Endodermal cell (in vitro differentiated cells): ENCODE results near the gene DENND5A. TPM values are rescaled to one million over a fixed set of nuclear protein-coding genes. Genes with fewer than 3 reads are reported as not detected.

Experiments used
- DNase-seq: peaks from one replicate; pipeline ENCODE4 v3.0.0-alpha.2; 2017
- H3K27ac ChIP-seq: 2 replicates; pipeline ENCODE4 v1.5.1; 2013; ENCODE audit warnings: mild to moderate bottlenecking, low read depth, low read length, moderate library complexity
- H3K27me3 ChIP-seq: 2 replicates; pipeline ENCODE4 v1.6.1; 2013; ENCODE audit warnings: mild to moderate bottlenecking, low read length, moderate library complexity; ENCODE audit not compliant: insufficient read depth, control insufficient read depth, poor library complexity, severe bottlenecking
- H3K36me3 ChIP-seq: 2 replicates; pipeline ENCODE4 v1.7.0; 2013; ENCODE audit warnings: mild to moderate bottlenecking, low read length, moderate library complexity; ENCODE audit not compliant: control insufficient read depth, insufficient read depth
- H3K4me1 ChIP-seq: one replicate; pipeline ENCODE4 v1.7.0; 2013; ENCODE audit warnings: low read length; ENCODE audit not compliant: control insufficient read depth, insufficient read depth
- H3K4me3 ChIP-seq: 2 replicates; pipeline ENCODE4 v1.5.1; 2013; ENCODE audit warnings: mild to moderate bottlenecking, low read length, moderate library complexity
- H3K9ac ChIP-seq: 2 replicates; pipeline ENCODE4 v1.6.1; 2013; ENCODE audit warnings: mild to moderate bottlenecking, low read length, moderate library complexity; ENCODE audit not compliant: poor library complexity, severe bottlenecking; ENCODE audit errors: extremely low read depth
- H3K9me3 ChIP-seq: 2 replicates; pipeline ENCODE4 v1.6.1; 2013; ENCODE audit warnings: mild to moderate bottlenecking, low read length, moderate library complexity; ENCODE audit not compliant: control insufficient read depth
- H3K27ac Mint-ChIP-seq: 2 replicates; pipeline ENCODE4 v1.8.0; 2020; ENCODE audit warnings: mixed read lengths
- H3K27me3 Mint-ChIP-seq: 2 replicates; pipeline ENCODE4 v1.8.0; 2021; ENCODE audit warnings: mild to moderate bottlenecking, mixed read lengths; ENCODE audit not compliant: insufficient read depth
- H3K36me3 Mint-ChIP-seq: 2 replicates; pipeline ENCODE4 v1.8.0; 2020; ENCODE audit warnings: low read depth, mixed read lengths
- H3K4me1 Mint-ChIP-seq: 2 replicates; pipeline ENCODE4 v1.8.0; 2020; ENCODE audit warnings: mixed read lengths
- H3K4me3 Mint-ChIP-seq: 2 replicates; pipeline ENCODE4 v1.8.0; 2020; ENCODE audit warnings: mild to moderate bottlenecking, moderate library complexity, mixed read lengths
- H3K9me3 Mint-ChIP-seq: 2 replicates; pipeline ENCODE4 v1.8.0; 2020; ENCODE audit warnings: mild to moderate bottlenecking, mixed read lengths
- WGBS, 2 experiments: methylation state at CpG; one replicate each; pipeline versions ENCODE4 v1.1.5 to v1.1.7; 2013; ENCODE audit warnings: missing lambda C conversion rate in 2 of 2, mixed read lengths in 1 of 2; ENCODE audit not compliant: insufficient coverage in 1 of 2, insufficient read length in 1 of 2; 5-methylcytosine and 5-hydroxymethylcytosine counted together
- total RNA-seq, 2 donors: library from RNA; stranded (reverse); fragmentation: NEBNext Ultra II Directional in 1 of 2; extraction: Animal tissue kit (Norgen Biotek cat#: 25700) in 1 of 2; gene quantifications; 2 replicates in 1 of 2; 3 replicates in 1 of 2; pipeline ENCODE4 v1.2.1, GENCODE V29; 2021
- TF ChIP-seq, protein P1 (sequence below): fragments of 200-600 bp; sonication (generic); conservative IDR thresholded peaks from 2 replicates; pipeline ENCODE4 v1.5.0; 2021; ENCODE audit warnings: antibody characterized with exemption, mild to moderate bottlenecking

DENND5A gene
- total RNA-seq, 2 donors from 2014 or later: 119 to 171 TPM

DNA sequence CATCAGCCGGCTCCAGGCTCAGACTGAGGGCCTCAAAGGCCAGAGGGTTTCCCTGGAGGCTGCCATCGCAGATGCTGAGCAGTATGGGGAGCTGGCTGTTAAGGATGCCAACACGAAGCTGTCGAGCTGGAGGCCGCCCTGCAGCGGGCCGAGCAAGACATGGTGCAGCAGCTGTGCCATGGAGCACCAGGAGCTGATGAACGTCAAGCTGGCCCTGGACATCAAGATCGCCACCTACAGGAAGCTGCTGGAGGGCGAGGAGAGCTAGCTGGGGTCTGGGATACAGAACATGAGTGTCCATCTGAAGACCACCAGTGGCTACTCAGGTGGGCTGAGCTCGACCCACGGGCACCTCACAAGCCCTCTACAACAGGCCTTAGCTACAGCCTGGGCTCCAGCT lies 169.7 kb downstream of the DENND5A start:
- WGBS, 2 experiments: 82 to 89% methylated on average over 10 to 12 of the region's 12 CpGs
- Histone ChIP-seq H3K27me3 (peaks cover 30% of the 10 kb centered on the region), H3K36me3 (no peaks in the 10 kb centered on the region), H3K9me3 (no peaks in the 10 kb centered on the region), H3K9ac (no peak overlapping the region), H3K4me3 (no peak overlapping the region), H3K27ac (no peak overlapping the region), H3K4me1 (no peaks in the 10 kb centered on the region)
- H3K27ac Mint-ChIP-seq: no peak overlapping the region
- TF ChIP-seq, protein P1, sequence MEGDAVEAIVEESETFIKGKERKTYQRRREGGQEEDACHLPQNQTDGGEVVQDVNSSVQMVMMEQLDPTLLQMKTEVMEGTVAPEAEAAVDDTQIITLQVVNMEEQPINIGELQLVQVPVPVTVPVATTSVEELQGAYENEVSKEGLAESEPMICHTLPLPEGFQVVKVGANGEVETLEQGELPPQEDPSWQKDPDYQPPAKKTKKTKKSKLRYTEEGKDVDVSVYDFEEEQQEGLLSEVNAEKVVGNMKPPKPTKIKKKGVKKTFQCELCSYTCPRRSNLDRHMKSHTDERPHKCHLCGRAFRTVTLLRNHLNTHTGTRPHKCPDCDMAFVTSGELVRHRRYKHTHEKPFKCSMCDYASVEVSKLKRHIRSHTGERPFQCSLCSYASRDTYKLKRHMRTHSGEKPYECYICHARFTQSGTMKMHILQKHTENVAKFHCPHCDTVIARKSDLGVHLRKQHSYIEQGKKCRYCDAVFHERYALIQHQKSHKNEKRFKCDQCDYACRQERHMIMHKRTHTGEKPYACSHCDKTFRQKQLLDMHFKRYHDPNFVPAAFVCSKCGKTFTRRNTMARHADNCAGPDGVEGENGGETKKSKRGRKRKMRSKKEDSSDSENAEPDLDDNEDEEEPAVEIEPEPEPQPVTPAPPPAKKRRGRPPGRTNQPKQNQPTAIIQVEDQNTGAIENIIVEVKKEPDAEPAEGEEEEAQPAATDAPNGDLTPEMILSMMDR: peak; percentile 78
- no peaks in the 10 kb centered on the region for H3K9me3 Mint-ChIP-seq
- peak; percentile 77 for DNase-seq
- peaks cover 32% of the 10 kb centered on the region for H3K27me3 Mint-ChIP-seq
- H3K4me3 Mint-ChIP-seq: no peak overlapping the region
- H3K4me1 Mint-ChIP-seq: peaks cover 4% of the 10 kb centered on the region
- H3K36me3 Mint-ChIP-seq: no peaks in the 10 kb centered on the region

DNA sequence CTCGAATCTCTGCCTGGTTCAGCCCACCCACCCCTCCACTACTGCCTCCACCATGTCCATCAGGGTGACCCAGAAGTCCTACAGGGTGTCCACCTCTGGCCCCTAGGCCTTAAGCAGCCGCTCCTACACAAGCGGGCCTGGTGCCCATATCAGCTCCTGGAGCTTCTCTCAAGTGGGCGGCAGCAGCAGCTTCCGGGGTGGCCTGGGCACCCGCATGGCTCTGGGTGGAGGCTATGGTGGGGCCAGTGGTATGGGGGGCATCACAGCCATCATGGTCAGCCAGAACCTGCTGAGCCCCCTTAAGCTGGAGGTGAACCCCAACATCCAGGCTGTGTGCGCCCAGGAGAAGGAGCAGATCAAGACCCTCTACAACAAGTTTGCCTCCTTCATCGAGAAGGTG lies 170.7 kb downstream of the DENND5A start:
- no peak overlapping the region for H3K9ac ChIP-seq
- TF ChIP-seq, protein P1: no peak
- no peak overlapping the region for H3K27ac Mint-ChIP-seq
- H3K4me1 Mint-ChIP-seq: peaks cover 5% of the 10 kb centered on the region
- no peak overlapping the region for H3K4me3 ChIP-seq
- H3K36me3 Mint-ChIP-seq: no peaks in the 10 kb centered on the region
- peaks cover 40% of the 10 kb centered on the region for H3K27me3 ChIP-seq
- DNase-seq: no peak
- peaks cover 42% of the 10 kb centered on the region for H3K27me3 Mint-ChIP-seq
- no peak overlapping the region for H3K27ac ChIP-seq
- H3K9me3 Mint-ChIP-seq: no peaks in the 10 kb centered on the region
- H3K4me1 ChIP-seq: no peaks in the 10 kb centered on the region
- no peaks in the 10 kb centered on the region for H3K9me3 ChIP-seq
- WGBS, 2 experiments: 95 to 96% methylated on average over 3 to 8 of the region's 8 CpGs
- no peaks in the 10 kb centered on the region for H3K36me3 ChIP-seq
- H3K4me3 Mint-ChIP-seq: no peak overlapping the region

DNA sequence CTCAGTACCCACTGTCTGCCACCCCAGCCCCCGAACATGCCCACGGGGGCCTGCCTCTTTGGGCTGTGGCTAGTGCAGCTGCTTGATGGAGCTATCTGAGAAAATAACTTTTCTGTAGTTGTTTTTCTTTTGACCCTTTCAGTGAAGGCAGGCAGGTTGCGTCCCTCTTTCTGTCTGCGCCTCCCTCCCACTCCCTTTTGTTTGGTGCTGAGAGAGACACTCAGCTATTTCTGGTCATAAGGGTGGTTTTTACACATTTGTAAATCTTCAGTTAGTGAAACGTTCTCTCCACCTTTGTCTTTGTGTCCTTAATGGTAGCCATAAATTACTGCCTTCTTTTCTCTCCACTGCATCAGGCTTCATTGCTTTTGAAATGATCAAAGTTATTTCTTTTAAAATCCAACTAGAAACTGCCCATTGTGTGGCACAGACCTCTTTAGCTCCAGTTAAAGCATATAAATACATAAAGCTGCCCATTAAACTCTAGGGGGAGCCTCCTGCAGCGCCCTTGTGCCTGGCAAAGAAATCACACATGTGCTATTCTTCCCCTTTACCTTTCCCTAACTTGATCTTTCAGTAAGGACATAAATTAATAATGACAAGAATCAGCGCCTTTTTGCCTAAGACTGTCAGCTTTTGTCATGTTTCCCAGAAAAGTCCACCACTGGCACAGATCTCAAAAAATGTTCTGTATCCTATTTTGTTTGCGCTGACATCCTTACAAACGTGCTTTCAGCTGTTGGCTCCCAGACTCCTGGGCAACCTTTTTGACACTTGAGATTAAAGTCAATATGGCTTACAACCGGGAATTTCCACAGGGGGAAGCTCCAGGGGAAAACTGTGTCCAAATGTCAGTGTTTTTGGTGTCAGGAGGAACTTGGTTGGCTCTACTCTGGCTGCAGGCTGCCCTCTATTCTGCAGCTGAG lies 172.0 kb downstream of the DENND5A start:
- H3K9me3 Mint-ChIP-seq: no peaks in the 10 kb centered on the region
- 82 to 83% methylated on average over 7 to 10 of the region's 10 CpGs for WGBS, 2 experiments
- DNase-seq: no peak
- no peaks in the 10 kb centered on the region for H3K36me3 ChIP-seq
- H3K4me3 Mint-ChIP-seq: no peak overlapping the region
- H3K27ac ChIP-seq: no peak overlapping the region
- H3K27me3 Mint-ChIP-seq: peaks cover 55% of the 10 kb centered on the region
- no peak overlapping the region for H3K4me3 ChIP-seq
- H3K9me3 ChIP-seq: no peaks in the 10 kb centered on the region
- TF ChIP-seq, protein P1: peak; percentile 52
- no peak overlapping the region for H3K9ac ChIP-seq
- H3K27ac Mint-ChIP-seq: no peak overlapping the region
- H3K27me3 ChIP-seq: peaks cover 53% of the 10 kb centered on the region
- no peaks in the 10 kb centered on the region for H3K36me3 Mint-ChIP-seq
- no peaks in the 10 kb centered on the region for H3K4me1 ChIP-seq
- H3K4me1 Mint-ChIP-seq: peaks cover 5% of the 10 kb centered on the region
